ENCODE data around the gene EHD3. TPM values are rescaled to one million over a fixed set of nuclear protein-coding genes. Genes with fewer than 3 reads are reported as not detected.

The EHD3 gene
- total and polyA plus RNA-seq, 10 donors: 4.6 to 27.2 (median 14.2) TPM

DNA sequence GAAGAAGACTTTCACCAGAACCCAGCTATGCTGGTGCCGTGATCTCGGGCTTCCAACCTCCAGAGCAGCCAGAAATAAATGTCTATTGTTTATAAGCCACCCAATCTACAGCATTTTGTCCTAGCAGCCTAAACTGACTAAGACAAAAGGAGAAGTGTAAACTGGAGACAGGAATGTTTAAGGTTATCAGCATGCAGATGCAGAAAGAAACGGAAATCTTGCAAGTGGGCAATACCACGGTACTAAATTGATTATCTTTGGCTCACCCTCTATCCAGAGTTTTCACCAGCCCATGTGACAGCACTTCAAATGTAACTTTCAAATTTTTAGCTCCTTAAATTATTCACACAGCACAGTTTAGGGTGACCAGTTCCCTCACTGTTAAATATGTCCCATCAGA, 10.9 kb upstream of the EHD3 start:
- peaks cover 0 to 50% (median 32%) of the 10 kb centered on the region in 6 donors for H3K4me1 ChIP-seq
- 41 to 80% (median 54%) methylated on average over 4 of the region's 4 CpGs for WGBS, 5 donors
- no peak for DNase-seq
- no peak overlapping the region for H3K27ac ChIP-seq
- H3K27me3 ChIP-seq (replicated peaks in 1 of 7): no peaks in the 10 kb centered on the region
- TF ChIP-seq POLR2A (IDR thresholded peaks at IDR 0.05) (no peak), POLR2AphosphoS5 (IDR thresholded peaks at IDR 0.05) (no peak)
- TF ChIP-seq, protein P1, sequence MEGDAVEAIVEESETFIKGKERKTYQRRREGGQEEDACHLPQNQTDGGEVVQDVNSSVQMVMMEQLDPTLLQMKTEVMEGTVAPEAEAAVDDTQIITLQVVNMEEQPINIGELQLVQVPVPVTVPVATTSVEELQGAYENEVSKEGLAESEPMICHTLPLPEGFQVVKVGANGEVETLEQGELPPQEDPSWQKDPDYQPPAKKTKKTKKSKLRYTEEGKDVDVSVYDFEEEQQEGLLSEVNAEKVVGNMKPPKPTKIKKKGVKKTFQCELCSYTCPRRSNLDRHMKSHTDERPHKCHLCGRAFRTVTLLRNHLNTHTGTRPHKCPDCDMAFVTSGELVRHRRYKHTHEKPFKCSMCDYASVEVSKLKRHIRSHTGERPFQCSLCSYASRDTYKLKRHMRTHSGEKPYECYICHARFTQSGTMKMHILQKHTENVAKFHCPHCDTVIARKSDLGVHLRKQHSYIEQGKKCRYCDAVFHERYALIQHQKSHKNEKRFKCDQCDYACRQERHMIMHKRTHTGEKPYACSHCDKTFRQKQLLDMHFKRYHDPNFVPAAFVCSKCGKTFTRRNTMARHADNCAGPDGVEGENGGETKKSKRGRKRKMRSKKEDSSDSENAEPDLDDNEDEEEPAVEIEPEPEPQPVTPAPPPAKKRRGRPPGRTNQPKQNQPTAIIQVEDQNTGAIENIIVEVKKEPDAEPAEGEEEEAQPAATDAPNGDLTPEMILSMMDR (IDR thresholded peaks at IDR 0.05 in 8 of 11, conservative IDR thresholded peaks at IDR 0.05 in 3 of 11): no peak
- intact Hi-C loops (cut with DNase I; ENCODE audit: low total_unique reads): no loop called here
- no peaks in the 10 kb centered on the region for H3K9me3 ChIP-seq
- H3K4me3 ChIP-seq: no peak overlapping the region
- H3K36me3 ChIP-seq: no peaks in the 10 kb centered on the region

GRCh38 chr2:31223749-31224148, 10.2 kb upstream of the EHD3 start:
- H3K27ac ChIP-seq: no peak overlapping the region
- H3K4me3 ChIP-seq: no peak overlapping the region
- TF ChIP-seq, protein P1 (IDR thresholded peaks at IDR 0.05 in 8 of 11, conservative IDR thresholded peaks at IDR 0.05 in 3 of 11): no peak
- TF ChIP-seq POLR2A (IDR thresholded peaks at IDR 0.05): no peak
- no peak for TF ChIP-seq POLR2AphosphoS5 (IDR thresholded peaks at IDR 0.05)
- DNase-seq: no peak
- WGBS, 5 donors: 87 to 93% (median 91%) methylated on average over 7 of the region's 7 CpGs
- peaks cover 0 to 43% (median 26%) of the 10 kb centered on the region in 6 donors for H3K4me1 ChIP-seq
- intact Hi-C loops (cut with DNase I; ENCODE audit: low total_unique reads): no loop called here
- H3K27me3 ChIP-seq (replicated peaks in 1 of 7): no peaks in the 10 kb centered on the region
- H3K9me3 ChIP-seq: no peaks in the 10 kb centered on the region
- H3K36me3 ChIP-seq: no peaks in the 10 kb centered on the region

- Histone ChIP-seq H3K4me1 (peaks cover 0 to 18% (median 7%) of the 10 kb centered on the region in 6 donors), H3K27me3 (replicated peaks in 1 of 7) (no peaks in the 10 kb centered on the region), H3K27ac (no peak overlapping the region), H3K9me3 (no peaks in the 10 kb centered on the region), H3K4me3 (no peak overlapping the region), H3K36me3 (no peaks in the 10 kb centered on the region)
- TF ChIP-seq, protein P1 (IDR thresholded peaks at IDR 0.05 in 8 of 11, conservative IDR thresholded peaks at IDR 0.05 in 3 of 11): no peak
- DNase-seq: no peak
- intact Hi-C loops (cut with DNase I; ENCODE audit: low total_unique reads): no loop called here
- 14 to 41% (median 24%) methylated on average over 2 of the region's 2 CpGs for WGBS, 5 donors
Measured at GRCh38 chr2:31226266-31226665, 7.7 kb upstream of the EHD3 start.

GRCh38 chr2:31227110-31227509, 6.8 kb upstream of the EHD3 start:
- Histone ChIP-seq H3K27me3 (replicated peaks in 1 of 7) (no peaks in the 10 kb centered on the region), H3K36me3 (no peaks in the 10 kb centered on the region), H3K4me3 (no peak overlapping the region), H3K4me1 (peaks cover 0 to 9% (median 0%) of the 10 kb centered on the region in 6 donors), H3K27ac (no peak overlapping the region), H3K9me3 (no peaks in the 10 kb centered on the region)
- intact Hi-C loops (cut with DNase I; ENCODE audit: low total_unique reads): no loop called here
- no peak for DNase-seq
- WGBS, 5 donors: 71 to 80% (median 77%) methylated on average over 6 of the region's 6 CpGs
- TF ChIP-seq, protein P1 (IDR thresholded peaks at IDR 0.05 in 8 of 11, conservative IDR thresholded peaks at IDR 0.05 in 3 of 11): no peak
- TF ChIP-seq POLR2A (IDR thresholded peaks at IDR 0.05) (no peak), POLR2AphosphoS5 (IDR thresholded peaks at IDR 0.05) (no peak)

Data from spleen (tissue), 11 donors.